Activated gamma-delta T cell (primary cell): ENCODE results near the gene FUT4.
A peak's percentile ranks its signal among the peaks of the same experiment; 100 is the strongest.
"Not testable (repeated sequence)": the region's sequence is repeated elsewhere in the genome, so short reads cannot be mapped to it uniquely, and the experiment has no call there.

Experiments used
- DNase-seq: peaks from one replicate; lab custom pipeline; 2025; lab: John Stamatoyannopoulos, UW

Gene FUT4

DNA sequence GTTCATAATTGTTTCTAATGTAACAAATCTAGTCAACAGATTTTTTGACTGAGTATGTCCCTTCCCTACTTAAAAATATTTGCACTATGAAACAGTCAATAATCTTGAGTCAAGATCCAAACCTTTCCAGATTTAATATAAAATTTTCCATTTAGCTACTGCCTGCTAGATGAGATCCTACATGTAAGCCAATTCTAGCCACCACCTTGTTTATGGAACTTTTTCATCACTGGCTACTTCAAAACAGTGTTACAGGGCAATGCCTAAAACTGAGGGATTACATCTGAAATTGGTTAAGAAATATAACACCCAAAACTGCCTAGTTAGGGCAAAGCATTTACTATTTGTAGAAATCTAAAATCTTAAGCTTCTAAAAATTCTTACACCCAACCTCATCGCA lies 10.5 kb upstream of the FUT4 start:
- DNase-seq, result no peak

DNA sequence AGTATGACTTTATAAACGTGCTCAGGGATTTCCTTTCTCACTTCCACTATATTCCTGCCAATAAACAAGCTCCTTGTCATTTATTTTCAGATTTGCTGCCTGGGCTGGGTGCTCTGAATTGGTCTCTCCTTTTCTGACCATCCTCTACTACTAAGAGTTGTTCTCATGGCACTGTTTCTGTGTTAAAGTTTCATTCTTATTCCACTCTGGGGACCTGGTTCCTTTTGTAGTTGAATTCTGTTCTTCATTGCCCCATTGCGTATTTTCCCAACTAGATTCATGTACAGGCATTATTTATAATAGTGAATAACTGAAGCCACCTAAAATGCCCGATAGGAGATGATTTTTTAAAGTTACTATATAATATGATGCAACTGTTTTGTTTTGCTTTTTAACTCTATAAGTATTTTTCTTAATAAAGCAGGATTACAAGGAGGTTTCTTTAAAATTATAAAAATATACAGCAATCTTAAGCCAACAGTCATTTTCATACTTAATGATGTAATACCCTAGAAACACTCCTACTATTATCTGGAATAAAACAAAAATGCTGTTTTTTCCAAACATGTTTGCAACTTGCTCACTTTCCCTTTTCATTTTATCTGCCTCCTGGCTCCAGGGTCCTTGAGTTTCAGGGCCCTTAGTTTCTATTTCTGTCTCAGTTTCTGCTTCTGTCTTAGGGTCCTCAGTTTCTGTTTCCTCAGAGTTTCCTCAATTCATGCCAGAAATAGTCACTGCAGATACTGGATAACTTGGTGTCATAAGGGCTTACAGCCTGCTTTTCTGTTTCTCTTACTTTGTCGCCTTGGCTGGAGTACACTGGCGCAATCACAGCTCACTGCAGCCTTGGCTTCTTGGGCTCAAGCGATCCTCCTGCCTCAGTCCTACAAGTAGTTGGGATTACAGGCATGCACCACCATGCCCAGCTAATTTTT lies 9.8 kb upstream of the FUT4 start:
- DNase-seq, result no peak

GRCh38 chr11:94536386-94536785 lies 7.3 kb upstream of the FUT4 start:
- DNase-seq, result no peak

- no peak for DNase-seq
Observed at GRCh38 chr11:94537031-94537600, 6.6 kb upstream of the FUT4 start.

DNA sequence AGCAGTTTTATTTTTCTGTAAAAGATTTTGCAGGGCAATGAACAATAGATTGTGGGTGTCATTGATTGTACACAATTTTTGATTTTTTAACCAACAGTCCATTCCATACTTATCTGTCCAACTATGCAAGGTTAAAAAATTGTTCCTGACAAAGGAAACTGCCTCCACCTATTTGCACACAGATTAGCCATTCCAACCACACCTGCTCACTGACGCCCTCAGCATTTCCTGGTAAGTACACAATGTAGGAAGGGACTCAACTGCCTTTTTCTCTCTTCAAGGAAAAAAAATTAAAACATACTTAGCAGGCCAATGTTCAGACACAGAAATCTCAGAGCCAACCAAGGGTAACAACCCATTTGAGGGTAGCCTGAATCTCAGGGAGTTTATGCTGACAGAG lies 4.3 kb upstream of the FUT4 start:
- DNase-seq, result no peak

DNA sequence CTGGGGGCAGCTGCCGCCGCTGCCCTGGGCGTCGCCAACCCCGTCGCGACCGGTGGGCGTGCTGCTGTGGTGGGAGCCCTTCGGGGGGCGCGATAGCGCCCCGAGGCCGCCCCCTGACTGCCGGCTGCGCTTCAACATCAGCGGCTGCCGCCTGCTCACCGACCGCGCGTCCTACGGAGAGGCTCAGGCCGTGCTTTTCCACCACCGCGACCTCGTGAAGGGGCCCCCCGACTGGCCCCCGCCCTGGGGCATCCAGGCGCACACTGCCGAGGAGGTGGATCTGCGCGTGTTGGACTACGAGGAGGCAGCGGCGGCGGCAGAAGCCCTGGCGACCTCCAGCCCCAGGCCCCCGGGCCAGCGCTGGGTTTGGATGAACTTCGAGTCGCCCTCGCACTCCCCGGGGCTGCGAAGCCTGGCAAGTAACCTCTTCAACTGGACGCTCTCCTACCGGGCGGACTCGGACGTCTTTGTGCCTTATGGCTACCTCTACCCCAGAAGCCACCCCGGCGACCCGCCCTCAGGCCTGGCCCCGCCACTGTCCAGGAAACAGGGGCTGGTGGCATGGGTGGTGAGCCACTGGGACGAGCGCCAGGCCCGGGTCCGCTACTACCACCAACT lies 1.0 kb downstream of the FUT4 start:
- DNase-seq, result peak; percentile 17

- DNase-seq, result no peak
Observed at GRCh38 chr11:94545264-94546161, 1.8 kb downstream of the FUT4 start.

DNA sequence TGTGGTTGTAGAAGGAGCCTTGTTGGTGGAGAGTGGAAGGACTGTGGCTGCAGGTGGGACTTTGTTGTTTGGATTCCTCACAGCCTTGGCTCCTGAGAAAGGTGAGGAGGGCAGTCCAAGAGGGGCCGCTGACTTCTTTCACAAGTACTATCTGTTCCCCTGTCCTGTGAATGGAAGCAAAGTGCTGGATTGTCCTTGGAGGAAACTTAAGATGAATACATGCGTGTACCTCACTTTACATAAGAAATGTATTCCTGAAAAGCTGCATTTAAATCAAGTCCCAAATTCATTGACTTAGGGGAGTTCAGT lies 2.4 kb downstream of the FUT4 start:
- no peak for DNase-seq

- DNase-seq, result no peak
Observed at GRCh38 chr11:94546886-94547285, 3.2 kb downstream of the FUT4 start.

- DNase-seq, result no peak
Observed at GRCh38 chr11:94549146-94549545, 5.4 kb downstream of the FUT4 start.

DNA sequence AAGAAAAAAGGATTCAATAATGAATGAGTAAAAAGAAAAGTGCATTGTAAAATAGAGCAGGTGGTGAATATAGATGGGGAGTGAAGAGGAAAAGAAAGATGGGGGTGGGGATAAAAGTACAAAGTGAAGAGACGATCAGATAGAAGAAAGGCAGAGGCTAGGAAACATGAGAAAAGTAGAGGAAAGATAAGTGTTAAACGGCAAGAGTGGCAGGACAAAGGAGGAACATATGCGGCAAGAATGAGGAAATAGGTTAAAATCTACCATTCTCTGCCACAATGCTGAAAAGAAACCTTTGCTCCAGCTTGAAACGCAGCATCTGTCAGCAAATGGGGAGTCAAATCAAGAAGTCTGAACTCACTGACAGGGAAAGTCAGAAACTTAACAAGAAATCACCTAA lies 6.8 kb downstream of the FUT4 start:
- no peak for DNase-seq

DNA sequence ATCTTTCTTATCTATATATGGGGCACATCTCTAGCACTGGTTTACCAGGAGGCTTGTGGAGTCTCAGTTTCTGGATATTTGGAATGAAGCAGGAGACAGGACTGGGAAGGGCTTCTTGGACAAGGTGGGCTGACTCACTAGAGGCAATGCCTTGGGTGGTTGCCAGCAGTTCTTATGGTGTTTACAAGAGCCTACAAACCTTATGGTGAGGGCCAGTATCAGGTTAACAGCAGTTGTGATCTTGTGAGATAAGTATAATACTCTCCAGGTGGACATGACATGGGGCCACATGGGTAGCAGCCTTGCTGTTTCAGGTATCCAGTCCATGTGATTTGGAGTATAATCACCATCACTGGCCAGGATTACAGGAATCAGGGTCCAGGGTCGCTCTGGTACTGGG lies 10.2 kb downstream of the FUT4 start:
- DNase-seq, result no peak

DNA sequence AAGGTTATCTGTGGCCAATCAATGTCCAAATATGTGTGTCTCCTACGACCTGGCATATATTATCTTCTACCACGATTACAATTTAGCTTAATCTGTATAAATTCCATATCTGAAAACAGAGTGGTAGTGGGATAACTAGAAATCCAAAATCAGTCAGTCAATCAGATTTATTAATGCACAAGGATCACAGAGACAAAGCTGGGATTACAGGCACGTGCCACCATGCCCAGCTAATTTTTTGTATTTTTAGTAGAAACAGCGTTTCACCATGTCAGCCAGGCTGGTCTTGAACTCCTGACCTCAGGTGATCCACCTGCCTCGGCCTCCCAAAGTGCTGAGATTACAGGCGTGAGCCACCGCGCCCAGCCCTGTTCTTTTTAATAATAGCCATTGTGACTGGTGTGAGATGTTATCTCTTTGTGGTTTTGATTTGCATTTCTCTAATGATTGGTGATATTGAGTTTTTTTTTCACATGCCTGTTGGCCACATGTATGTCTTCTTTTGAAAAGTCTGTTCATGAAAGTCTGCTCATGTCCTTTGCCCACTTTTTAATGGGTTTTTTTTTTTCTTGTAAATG lies 12.1 kb downstream of the FUT4 start:
- not testable (repeated sequence) for DNase-seq

DNA sequence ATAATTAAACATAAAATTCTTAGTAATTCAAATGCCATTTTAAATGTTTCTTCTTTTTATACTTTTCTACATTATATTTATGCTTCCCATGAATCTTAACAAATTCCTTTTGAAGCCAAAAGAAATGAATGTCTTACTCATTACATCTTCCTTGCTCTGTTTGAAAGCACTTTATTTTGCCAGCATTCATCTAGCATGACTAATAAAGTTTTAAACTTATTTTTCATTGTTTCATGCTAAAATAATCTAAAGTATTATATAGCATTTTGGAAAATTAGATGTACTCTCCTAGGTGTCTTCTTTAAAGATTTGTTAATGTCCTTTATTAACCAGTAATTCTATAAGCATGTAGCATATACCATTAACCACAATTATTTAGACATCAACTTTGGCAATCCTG lies 13.7 kb downstream of the FUT4 start:
- no peak for DNase-seq

- DNase-seq, result no peak
Observed at GRCh38 chr11:94557992-94558391, 14.3 kb downstream of the FUT4 start.

GRCh38 chr11:94558468-94558867 lies 14.7 kb downstream of the FUT4 start:
- no peak for DNase-seq

DNA sequence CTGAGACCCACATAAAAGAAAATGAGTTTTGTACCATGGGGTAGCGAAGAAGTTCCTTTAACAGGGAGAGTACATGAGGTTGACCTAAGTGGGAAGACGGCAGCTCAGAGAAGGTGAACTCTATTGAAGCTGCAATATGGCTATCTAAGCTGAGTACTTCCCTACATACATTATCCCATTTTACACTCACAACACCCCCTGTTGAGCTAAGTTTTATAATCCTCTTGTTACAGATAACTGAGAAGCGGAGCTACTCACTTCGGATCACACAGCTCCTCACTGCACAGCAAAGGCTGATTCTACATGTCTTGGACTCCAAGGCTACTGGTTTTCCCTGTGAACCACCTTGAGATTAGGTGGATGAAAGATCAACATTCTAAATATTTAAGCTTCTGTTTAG lies 15.2 kb downstream of the FUT4 start:
- no peak for DNase-seq

DNA sequence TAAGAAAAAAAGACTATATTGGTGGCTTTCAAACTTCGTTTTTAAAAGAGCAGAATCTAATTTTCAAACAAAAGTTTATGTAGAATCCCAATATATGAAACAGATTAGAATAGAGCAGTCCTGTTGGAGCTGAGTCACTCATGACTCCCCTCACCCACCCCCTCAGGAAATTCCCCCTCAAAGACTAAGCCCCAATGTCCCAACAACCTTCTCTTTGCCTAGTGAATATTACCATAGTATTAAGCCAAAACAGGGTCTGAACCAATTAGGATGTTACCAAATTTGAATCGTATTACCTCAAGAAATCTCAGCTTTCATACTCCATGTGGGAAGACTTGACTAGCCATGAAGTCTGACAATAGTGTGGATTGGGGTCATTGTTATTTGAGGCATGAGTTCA lies 15.6 kb downstream of the FUT4 start:
- no peak for DNase-seq

- DNase-seq, result no peak
Observed at GRCh38 chr11:94560834-94561233, 17.1 kb downstream of the FUT4 start.

- no peak for DNase-seq
Observed at GRCh38 chr11:94563176-94563847, 19.6 kb downstream of the FUT4 start.

- DNase-seq, result no peak
Observed at GRCh38 chr11:94563848-94564467, 20.2 kb downstream of the FUT4 start.
